AG08396 (cell line): ENCODE data around the gene MBNL3.

ENCODE experiments used
- DNase-seq: peaks from one replicate; pipeline ENCODE4 v3.0.0; 2012; ENCODE audit warnings: low spot score, mixed read lengths

Gene MBNL3

GRCh38 chrX:132488819-132489577 is at the start of gene MBNL3:
Gene MBNL3 (minus strand): TSS chrX:132489038. CDS start chrX:132439611, 49,427 bp downstream.
- peak; percentile 59 for DNase-seq

GRCh38 chrX:132533409-132533808 is 44.6 kb upstream of the MBNL3 start:
- no peak for DNase-seq

GRCh38 chrX:132532913-132533312 is 44.1 kb upstream of the MBNL3 start:
- no peak for DNase-seq

DNA sequence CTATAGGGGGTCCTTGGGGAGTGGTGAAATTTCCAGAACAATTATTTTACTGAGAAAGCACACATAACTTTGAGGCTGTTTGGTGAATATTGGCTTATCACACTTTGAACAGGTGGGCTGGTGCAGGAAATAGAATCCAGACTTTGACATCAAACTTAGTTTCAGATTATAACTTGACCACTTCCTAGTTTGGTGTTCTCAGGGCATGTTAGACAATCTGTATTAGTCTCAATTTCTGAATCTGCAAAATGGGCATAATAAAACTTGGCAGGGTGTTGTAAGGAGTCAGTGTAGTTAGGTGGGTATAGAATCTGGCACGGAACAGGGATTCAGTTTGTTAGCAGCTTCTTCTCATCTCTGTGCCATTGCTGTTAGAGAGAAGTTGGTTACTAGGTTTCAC is 43.3 kb upstream of the MBNL3 start:
- DNase-seq, result no peak

DNA sequence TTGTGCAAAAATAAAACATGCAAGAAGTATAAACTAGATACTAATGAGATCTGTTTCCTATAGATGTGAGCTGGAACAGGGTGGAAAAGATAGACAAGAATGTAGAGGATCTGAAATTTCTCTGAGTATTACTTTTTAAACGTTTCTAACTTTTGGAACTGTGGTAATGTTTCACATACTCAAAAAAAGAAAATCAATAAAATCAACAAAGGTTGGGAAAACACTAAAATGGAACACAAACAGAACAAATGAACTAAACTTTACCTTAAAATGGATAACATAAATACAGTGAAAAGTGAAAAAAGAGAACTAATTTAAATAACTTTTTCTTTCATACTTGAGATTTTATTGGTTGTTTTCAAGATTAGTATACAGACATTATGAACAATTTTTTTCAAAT is 32.0 kb upstream of the MBNL3 start:
- DNase-seq, result no peak

DNA sequence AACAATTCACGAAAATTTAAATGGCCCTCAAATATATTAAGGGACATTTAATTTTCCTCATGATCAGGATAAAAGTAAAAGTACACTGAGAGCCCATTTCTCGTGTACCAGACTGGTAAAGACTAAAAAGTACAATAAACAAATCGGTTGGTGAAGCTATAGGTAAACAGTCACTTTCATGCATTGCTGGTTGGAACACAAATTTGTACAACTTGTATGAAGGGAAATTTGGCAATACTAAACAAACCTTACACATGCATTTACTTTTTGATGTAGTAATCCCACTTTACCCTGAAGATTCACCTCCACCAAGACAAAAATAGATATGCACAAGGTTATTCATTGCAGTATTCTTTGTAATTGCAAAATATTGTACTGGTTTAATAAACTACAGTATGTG is 31.4 kb upstream of the MBNL3 start:
- no peak for DNase-seq

DNA sequence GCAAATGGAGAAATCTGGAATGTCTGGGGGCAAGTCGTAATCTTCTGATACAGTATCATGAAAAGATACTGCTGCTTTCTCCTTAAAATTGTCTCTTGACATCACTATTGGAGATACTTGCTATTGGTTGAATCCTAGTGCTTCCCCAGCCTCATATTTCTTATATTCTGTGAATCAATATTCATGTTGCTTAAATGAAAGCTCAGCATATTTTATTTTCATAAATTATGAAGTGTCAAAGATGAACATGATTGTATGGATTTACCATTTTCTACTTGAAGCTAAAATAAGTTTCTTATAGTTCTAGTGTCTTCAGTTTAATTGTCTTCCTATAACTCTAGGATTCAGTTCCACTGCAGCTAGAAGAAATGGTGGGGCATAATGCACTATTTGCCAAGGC is 29.6 kb upstream of the MBNL3 start:
- DNase-seq, result no peak

DNA sequence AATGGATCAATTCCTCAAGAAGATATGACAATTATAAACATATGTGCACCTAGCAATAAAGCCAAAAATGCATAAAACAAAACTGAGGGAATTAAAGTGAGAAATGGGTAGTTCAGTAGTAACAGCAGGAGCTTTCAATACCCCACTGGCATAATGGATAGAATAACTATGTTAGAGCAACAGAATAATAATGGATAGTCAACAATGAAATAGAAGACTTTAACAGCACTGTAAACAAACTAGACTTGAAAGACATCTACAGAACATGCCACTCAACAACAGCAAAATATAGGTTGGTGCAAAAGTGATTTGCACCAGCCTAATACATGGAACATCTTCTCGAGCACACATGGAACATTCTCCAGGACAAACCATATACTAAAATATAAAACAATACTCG is 20.0 kb upstream of the MBNL3 start:
- no peak for DNase-seq

GRCh38 chrX:132505116-132505515 is 16.3 kb upstream of the MBNL3 start:
- DNase-seq, result no peak

DNA sequence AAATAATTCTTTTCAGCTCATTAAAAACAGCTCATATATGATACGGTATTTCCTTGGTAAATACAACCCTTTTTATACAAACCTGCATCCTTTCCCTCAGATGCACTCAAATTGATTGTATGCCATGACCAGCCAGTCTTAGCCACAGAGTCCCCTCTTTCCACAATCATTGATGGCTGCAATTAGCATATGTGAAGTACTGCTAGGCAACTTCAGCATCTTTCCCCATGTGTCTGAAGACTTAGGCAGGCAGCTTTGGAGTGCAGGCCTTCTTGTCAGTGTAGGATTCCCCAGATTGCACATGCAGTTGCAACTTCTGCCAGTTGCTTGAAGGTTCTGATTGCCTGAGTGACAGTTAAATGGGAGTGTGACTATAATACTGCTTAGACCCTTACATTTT is 15.6 kb upstream of the MBNL3 start:
- DNase-seq, result no peak

GRCh38 chrX:132501606-132502005 is 12.8 kb upstream of the MBNL3 start:
- DNase-seq, result no peak

DNA sequence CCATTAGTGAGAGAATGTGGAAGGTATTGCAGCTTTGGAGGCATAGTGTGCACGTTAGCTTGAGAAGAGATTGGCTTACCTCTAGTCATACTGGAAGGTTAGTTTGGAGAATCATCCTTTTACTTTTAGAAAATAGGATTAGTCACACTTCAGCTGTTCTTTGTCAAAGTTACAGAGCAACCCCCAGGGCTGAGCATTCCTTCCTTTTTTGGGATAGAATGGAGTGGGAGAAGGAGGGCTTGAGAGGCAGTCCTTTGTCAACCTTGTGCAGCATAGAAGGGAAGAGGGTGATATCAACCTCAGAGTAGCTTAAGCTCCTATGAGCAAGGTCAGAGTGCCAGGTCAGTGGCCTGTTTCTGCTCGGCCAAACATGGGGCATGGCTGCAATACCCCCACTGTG is 8.6 kb upstream of the MBNL3 start:
- no peak for DNase-seq

DNA sequence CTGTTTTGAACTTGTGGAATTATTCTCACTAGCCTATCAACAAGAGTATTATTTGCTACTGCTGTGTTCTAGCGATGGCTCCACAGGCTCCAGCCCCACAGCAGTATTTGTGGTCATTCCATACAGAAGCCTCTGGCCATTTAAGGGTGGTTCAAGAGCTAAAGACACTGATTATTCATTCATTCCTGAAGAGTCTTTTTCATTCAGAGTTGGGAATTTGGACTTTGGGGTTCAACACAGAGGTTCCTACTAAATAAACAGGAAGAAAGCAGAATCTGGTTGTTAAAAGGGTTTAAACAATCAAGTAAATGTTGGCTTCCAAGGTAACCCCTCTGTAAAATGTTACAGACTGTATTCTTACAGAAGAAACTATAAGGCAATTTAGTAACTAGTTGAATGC is 4.3 kb upstream of the MBNL3 start:
- DNase-seq, result no peak

DNA sequence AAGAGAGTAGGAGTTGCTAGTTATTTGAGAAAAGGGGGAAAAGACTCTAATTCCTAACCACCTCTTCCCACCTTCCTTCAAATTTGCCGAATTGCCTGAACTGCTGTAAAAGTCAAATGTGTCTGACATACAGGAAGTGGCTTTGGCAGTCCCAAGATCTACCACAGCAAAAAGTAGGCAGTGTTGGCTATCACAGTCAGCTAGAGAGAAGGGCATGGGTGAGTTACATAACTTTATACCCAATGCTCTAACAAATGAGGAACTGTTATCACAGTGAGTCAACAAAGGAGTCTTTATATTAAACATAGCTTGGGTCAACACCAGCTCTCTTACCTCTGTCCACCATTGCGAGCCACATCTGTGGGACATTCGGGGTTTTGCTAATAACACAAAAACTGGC is 2.4 kb upstream of the MBNL3 start:
- DNase-seq, result no peak

- DNase-seq, result peak; percentile 12
These were observed 961 bp upstream of the MBNL3 start for GRCh38 chrX:132489578-132490419.

GRCh38 chrX:132488180-132488705 is 595 bp downstream of the MBNL3 start:
- DNase-seq, result peak; percentile 11

- no peak for DNase-seq
These were observed 2.1 kb downstream of the MBNL3 start for GRCh38 chrX:132486599-132487178.

- no peak for DNase-seq
These were observed 4.9 kb downstream of the MBNL3 start for GRCh38 chrX:132483951-132484350.

GRCh38 chrX:132483488-132483887 is 5.3 kb downstream of the MBNL3 start:
- DNase-seq, result no peak

DNA sequence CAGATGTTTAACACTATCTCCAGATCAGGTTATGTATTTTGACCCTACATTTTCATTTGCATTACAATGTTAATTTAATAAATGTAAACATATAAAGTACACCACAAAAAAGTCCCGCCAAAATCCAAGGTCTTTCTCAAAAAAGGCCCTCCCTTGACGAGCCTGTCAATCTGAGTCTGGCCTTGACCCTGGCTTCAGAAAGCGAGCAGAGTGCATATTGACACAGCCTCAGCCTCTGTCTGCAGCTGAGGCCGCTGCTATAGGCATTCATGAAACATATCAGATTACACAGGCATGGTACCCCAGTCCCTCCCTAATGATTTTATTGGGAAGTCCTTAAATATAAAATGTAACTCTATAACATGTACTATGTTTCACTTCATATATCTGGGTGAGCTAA is 6.2 kb downstream of the MBNL3 start:
- no peak for DNase-seq

DNA sequence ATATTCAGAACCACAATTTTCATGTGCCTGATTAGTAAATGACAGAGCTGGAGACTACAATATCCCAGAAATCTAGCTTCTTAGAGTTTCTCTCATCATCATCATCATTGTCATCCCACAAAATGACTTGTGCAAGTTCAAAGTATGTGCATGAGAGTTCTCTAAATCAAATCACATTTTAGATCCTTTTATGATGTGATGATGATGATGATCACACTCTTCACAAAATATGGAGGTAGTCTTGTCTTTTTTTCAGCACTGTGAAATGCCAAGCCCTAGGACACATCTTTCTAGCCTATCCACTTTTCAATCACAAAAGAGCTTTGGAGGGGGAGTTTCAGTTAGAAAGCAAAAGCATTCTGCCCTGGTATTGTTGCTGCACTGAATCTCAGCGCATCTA is 7.4 kb downstream of the MBNL3 start:
- no peak for DNase-seq

- DNase-seq, result peak; percentile 21
These were observed 8.1 kb downstream of the MBNL3 start for GRCh38 chrX:132480581-132481203.
